PFSK-1 (cell line): ENCODE results near the gene GHRHR.

ENCODE experiments used
- FOXP2 ChIP-seq: optimal IDR thresholded peaks from 2 replicates; pipeline ENCODE3; 2011; ENCODE audit warnings: borderline replicate concordance, control low read depth, inconsistent platforms; ENCODE audit not compliant: insufficient read depth; ENCODE audit errors: extremely low read length, extremely low read depth
- POLR2AphosphoS5 ChIP-seq: IDR thresholded peaks from 2 replicates; pipeline ENCODE4 v1.6.1; 2012; ENCODE audit warnings: low read depth, mild to moderate bottlenecking, control low read depth, low read length, moderate library complexity
- REST ChIP-seq, 2 experiments: IDR thresholded peaks; 2 replicates each; pipeline versions ENCODE4 v1.6.1 to v1.8.0; 2011 to 2012; ENCODE audit warnings: low read depth in 2 of 2, low read length in 2 of 2, control low read depth in 1 of 2, inconsistent platforms in 1 of 2, mild to moderate bottlenecking in 1 of 2, moderate library complexity in 1 of 2; ENCODE audit not compliant: insufficient read depth in 1 of 2
- SIN3A ChIP-seq: IDR thresholded peaks from 2 replicates; pipeline ENCODE4 v1.6.1; 2012; ENCODE audit warnings: mild to moderate bottlenecking, low read length, moderate library complexity, borderline replicate concordance; ENCODE audit not compliant: insufficient read depth
- TAF1 ChIP-seq: IDR thresholded peaks from 2 replicates; pipeline ENCODE4 v1.6.1; 2012; ENCODE audit warnings: low read length, control low read depth, borderline replicate concordance; ENCODE audit not compliant: insufficient read depth

The GHRHR gene

GRCh38 chr7:30938435-30939316 lies 25.1 kb upstream of the GHRHR start:
- TF ChIP-seq TAF1, result no peak
- peak; percentile 67 for TF ChIP-seq FOXP2

DNA sequence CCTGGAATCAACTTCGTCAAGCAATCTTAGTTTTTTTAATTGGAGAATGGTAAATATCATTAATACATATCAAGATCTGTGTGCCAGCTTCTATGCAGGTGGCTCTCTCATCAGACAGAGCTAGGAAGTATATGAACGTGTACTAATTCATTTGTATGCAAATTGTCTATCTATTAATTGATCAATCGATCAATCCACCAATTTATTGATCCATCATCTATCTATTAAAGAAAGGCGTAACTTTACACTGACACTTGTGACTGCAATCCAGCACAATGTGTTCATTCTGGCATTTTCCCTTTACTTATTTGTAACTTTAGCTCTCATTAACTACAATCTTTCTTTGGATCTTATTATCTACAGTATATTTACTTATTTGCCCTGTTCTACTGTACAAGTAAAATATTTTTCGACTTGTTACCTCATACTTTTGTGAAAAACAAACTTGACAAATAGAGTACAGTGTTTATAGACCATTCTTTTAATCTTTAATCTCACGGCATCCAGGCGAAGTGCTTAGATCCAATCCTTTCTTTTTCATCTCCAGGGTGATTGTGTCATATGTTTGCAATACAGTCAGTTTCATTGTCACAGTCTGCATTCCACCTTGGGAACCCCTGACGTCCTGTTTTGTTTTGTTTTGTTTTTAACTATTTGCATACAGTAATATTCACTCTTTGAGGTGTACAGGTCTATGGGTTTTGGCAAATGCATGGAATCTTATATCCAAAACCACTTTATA lies 22.0 kb upstream of the GHRHR start:
- no peak for TF ChIP-seq REST (IDR thresholded peaks at IDR 0.05; ENCODE audit: insufficient read depth in 1 of 2, low read depth in 2 of 2, low read length in 2 of 2)
- no peak for TF ChIP-seq TAF1
- no peak for TF ChIP-seq POLR2AphosphoS5
- TF ChIP-seq FOXP2, result no peak
- TF ChIP-seq SIN3A, result no peak

DNA sequence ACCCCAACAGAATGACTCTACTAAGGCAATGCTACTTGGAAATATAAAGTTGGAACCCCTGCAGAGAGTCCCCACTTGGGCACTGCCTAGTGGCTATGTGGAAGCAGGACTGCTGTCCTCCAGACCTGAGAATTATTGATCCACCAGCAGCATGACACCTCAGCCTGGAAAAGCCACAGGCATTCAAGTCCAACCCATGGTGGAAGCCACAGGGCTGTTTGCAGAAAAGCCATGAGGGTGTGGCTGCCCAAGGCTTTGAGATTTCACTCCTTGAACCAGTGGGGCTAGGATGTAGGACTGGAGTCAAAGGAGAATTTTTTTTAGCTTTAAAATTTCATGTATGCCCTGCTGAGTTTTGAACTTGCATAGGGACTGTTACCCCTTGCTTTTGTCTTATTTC lies 13.6 kb upstream of the GHRHR start:
- TF ChIP-seq FOXP2, result no peak
- no peak for TF ChIP-seq REST (IDR thresholded peaks at IDR 0.05; ENCODE audit: insufficient read depth in 1 of 2, low read depth in 2 of 2, low read length in 2 of 2)
- TF ChIP-seq POLR2AphosphoS5, result no peak
- no peak for TF ChIP-seq SIN3A
- TF ChIP-seq TAF1, result no peak

- TF ChIP-seq REST (IDR thresholded peaks at IDR 0.05; ENCODE audit: insufficient read depth in 1 of 2, low read depth in 2 of 2, low read length in 2 of 2) (no peak), FOXP2 (no peak), SIN3A (no peak), POLR2AphosphoS5 (no peak), TAF1 (no peak)
Measured at GRCh38 chr7:30954914-30955313, 8.8 kb upstream of the GHRHR start.

DNA sequence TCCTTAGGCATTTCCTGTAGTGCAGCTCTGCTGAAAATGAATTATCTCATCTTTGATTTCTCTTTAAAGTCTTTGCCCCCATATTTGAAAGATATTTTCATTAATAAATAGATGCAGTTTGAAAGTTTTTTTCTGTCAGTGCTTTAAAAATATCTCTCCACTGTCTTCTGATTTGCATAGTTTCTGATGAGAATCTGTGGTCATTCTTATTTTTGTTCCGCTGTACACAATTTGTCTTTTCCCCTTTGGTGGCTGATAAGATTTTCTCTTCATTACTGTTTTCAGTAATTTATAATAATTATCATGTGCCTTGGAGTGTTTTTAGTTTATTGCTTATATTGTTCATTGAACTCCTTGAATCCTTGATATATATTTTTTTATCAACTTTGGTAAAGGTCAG lies 7.0 kb upstream of the GHRHR start:
- TF ChIP-seq REST (IDR thresholded peaks at IDR 0.05; ENCODE audit: insufficient read depth in 1 of 2, low read depth in 2 of 2, low read length in 2 of 2) (no peak), FOXP2 (no peak), POLR2AphosphoS5 (no peak), SIN3A (no peak), TAF1 (no peak)
